Testis (tissue), 2 donors: ENCODE measurements around the gene MYO5B.
"Not testable (repeated sequence)": the region's sequence is repeated elsewhere in the genome, so short reads cannot be mapped to it uniquely, and the experiment has no call there.

Experiments
- CTCF ChIP-seq, 3 experiments: fragments of 450-650 bp in 2 of 3; fragments of 200-600 bp in 1 of 3; sonication (generic) in 1 of 3; IDR thresholded peaks; one replicate each; pipeline ENCODE4 v1.5.1; 2016 to 2019; ENCODE audit warnings: antibody characterized with exemption in 3 of 3, mild to moderate bottlenecking in 2 of 3, moderate library complexity in 1 of 3
- POLR2A ChIP-seq: fragments of 450-650 bp; IDR thresholded peaks from one replicate; pipeline ENCODE4 v1.6.1; 2017; ENCODE audit warnings: antibody characterized with exemption, mild to moderate bottlenecking, moderate library complexity

- TF ChIP-seq CTCF (IDR thresholded peaks at IDR 0.05); POLR2A: not testable (repeated sequence)
These were observed 46.8 kb upstream of the MYO5B start for GRCh38 chr18:50241768-50242167.
